22Rv1 (cell line): ENCODE data around the gene TAF1C.
"Not testable (repeated sequence)": the region's sequence is repeated elsewhere in the genome, so short reads cannot be mapped to it uniquely, and the experiment has no call there.

Experiments
- CTCF ChIP-seq: fragments of 450-650 bp; IDR thresholded peaks from 2 replicates; pipeline ENCODE4 v1.5.1; 2017; ENCODE audit warnings: mild to moderate bottlenecking
- ZFX ChIP-seq: fragments of 450-650 bp; IDR thresholded peaks from 2 replicates; pipeline ENCODE4 v1.6.1; 2017; ENCODE audit warnings: antibody characterized with exemption, borderline replicate concordance

GRCh38 chr16:84204551-84204950 lies 17.7 kb upstream of the TAF1C start:
- not testable (repeated sequence) for TF ChIP-seq CTCF, ZFX
